Neural progenitor cell (in vitro differentiated cells): ENCODE measurements around the gene CBR1. TPM values are rescaled to one million over a fixed set of nuclear protein-coding genes. Genes with fewer than 3 reads are reported as not detected.

Experiments
- DNase-seq: peaks from one replicate; pipeline ENCODE4 v3.0.0-alpha.2; 2016; ENCODE audit warnings: low spot score
- H2AFZ ChIP-seq: fragments of 200-600 bp; sonication (generic); replicated peaks from 2 replicates; pipeline ENCODE4 v1.6.1; 2016; ENCODE audit warnings: antibody characterized with exemption
- H3F3A ChIP-seq: fragments of 200-600 bp; sonication (generic); 2 replicates; pipeline ENCODE4 v1.6.1; 2016; ENCODE audit warnings: antibody characterized with exemption, low read depth
- H3K27ac ChIP-seq: fragments of 200-600 bp; sonication (generic); 2 replicates; pipeline ENCODE4 v1.5.1; 2016; ENCODE audit warnings: mild to moderate bottlenecking
- H3K27me3 ChIP-seq: fragments of 200-600 bp; sonication (generic); 2 replicates; pipeline ENCODE4 v1.6.1; 2016; ENCODE audit warnings: mild to moderate bottlenecking, moderate library complexity
- H3K36me3 ChIP-seq: fragments of 200-600 bp; sonication (generic); 2 replicates; pipeline ENCODE4 v1.5.1; 2016
- H3K4me1 ChIP-seq: fragments of 200-600 bp; sonication (generic); 2 replicates; pipeline ENCODE4 v1.6.1; 2016; ENCODE audit warnings: mixed run types
- H3K4me2 ChIP-seq: fragments of 200-600 bp; sonication (generic); 2 replicates; pipeline ENCODE4 v1.6.1; 2016
- H3K4me3 ChIP-seq: fragments of 200-600 bp; sonication (generic); 2 replicates; pipeline ENCODE4 v1.5.1; 2016
- H3K79me2 ChIP-seq: fragments of 200-600 bp; sonication (generic); 2 replicates; pipeline ENCODE4 v1.6.1; 2016; ENCODE audit warnings: low read depth
- H3K9ac ChIP-seq: fragments of 200-600 bp; sonication (generic); 2 replicates; pipeline ENCODE4 v1.6.1; 2016
- H3K9me3 ChIP-seq: fragments of 200-600 bp; sonication (generic); 2 replicates; pipeline ENCODE4 v1.5.1; 2016; ENCODE audit warnings: low read depth
- H4K20me1 ChIP-seq: fragments of 200-600 bp; sonication (generic); 2 replicates; pipeline ENCODE4 v1.6.1; 2016; ENCODE audit warnings: low read depth
- H3K27ac Mint-ChIP-seq: 3 replicates; pipeline ENCODE4 v1.8.0; 2021; ENCODE audit warnings: mixed read lengths
- H3K27me3 Mint-ChIP-seq: 2 replicates; pipeline ENCODE4 v1.8.0; 2022; ENCODE audit warnings: low read depth, mild to moderate bottlenecking, inconsistent platforms, moderate library complexity, mixed read lengths; ENCODE audit not compliant: insufficient read depth
- H3K36me3 Mint-ChIP-seq: 3 replicates; pipeline ENCODE4 v1.8.0; 2021; ENCODE audit warnings: mixed read lengths
- H3K4me1 Mint-ChIP-seq: 3 replicates; pipeline ENCODE4 v1.8.0; 2021; ENCODE audit warnings: mixed read lengths
- H3K4me3 Mint-ChIP-seq: 3 replicates; pipeline ENCODE4 v1.8.0; 2021; ENCODE audit warnings: mild to moderate bottlenecking, moderate library complexity, mixed read lengths
- H3K9me3 Mint-ChIP-seq: 3 replicates; pipeline ENCODE4 v1.8.0; 2020; ENCODE audit warnings: mixed read lengths
- CTCF ChIP-seq: fragments of 200-600 bp; sonication (generic); IDR thresholded peaks from 2 replicates; pipeline ENCODE4 v1.5.1; 2017; ENCODE audit warnings: antibody characterized with exemption, mild to moderate bottlenecking
- EZH2 ChIP-seq: fragments of 200-600 bp; sonication (generic); IDR thresholded peaks from 2 replicates; pipeline ENCODE4 v1.6.1; 2017; ENCODE audit warnings: antibody characterized with exemption, mild to moderate bottlenecking, moderate library complexity
- EZH2phosphoT487 ChIP-seq: fragments of 200-600 bp; sonication (generic); IDR thresholded peaks from 2 replicates; pipeline ENCODE4 v1.6.1; 2017; ENCODE audit warnings: antibody characterized with exemption
- total RNA-seq: library from RNA; depleted of rRNA; stranded (reverse); fragments of >200 nt; gene quantifications from 2 replicates; pipeline ENCODE4 v1.2.3, GENCODE V29; 2015; ENCODE audit warnings: low replicate concordance

CBR1 gene
- total RNA-seq, 1 donor from 2014 or later, result 24.9 TPM

GRCh38 chr21:36028127-36029069 lies 41.4 kb upstream of the CBR1 start:
- no peak overlapping the region for H3K4me2 ChIP-seq
- H3K79me2 ChIP-seq, result no peaks in the 10 kb centered on the region
- H3K36me3 ChIP-seq, result no peaks in the 10 kb centered on the region
- Mint-ChIP-seq H3K4me1 (peaks cover 4% of the 10 kb centered on the region), H3K27ac (no peak overlapping the region), H3K36me3 (peaks cover 2% of the 10 kb centered on the region), H3K27me3 (no peaks in the 10 kb centered on the region), H3K4me3 (no peak overlapping the region), H3K9me3 (no peaks in the 10 kb centered on the region)
- H3K27me3 ChIP-seq, result no peaks in the 10 kb centered on the region
- peak overlapping the region; percentile 94 for H2AFZ ChIP-seq
- no peak overlapping the region for H3K9ac ChIP-seq
- H4K20me1 ChIP-seq, result no peaks in the 10 kb centered on the region
- H3K4me1 ChIP-seq, result no peaks in the 10 kb centered on the region
- no peak overlapping the region for H3K4me3 ChIP-seq
- DNase-seq, result peak; percentile 79
- H3F3A ChIP-seq, result no peaks in the 10 kb centered on the region
- H3K9me3 ChIP-seq, result no peaks in the 10 kb centered on the region
- no peak overlapping the region for H3K27ac ChIP-seq
- TF ChIP-seq CTCF (peak; percentile 94), EZH2 (no peak), EZH2phosphoT487 (no peak)

DNA sequence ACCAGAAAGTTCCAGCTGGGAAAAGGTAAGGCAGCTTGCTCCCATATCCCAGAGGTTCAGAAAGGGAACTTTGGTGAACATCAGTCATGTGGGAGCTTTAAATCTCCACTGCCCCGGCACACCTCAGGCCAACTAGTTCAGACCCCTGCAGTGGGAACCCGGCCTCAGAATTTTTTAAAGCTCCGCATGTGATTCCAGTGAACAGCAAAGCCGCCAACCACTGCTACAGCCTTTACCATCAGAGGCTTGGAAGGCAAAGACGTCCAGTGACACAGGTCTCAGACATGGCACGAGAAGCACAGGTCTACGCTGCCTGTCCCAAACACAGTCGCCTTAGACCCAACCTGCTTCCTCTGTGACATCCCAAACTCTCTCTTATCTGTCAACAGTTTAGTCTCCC lies 40.5 kb upstream of the CBR1 start:
- Histone ChIP-seq H3K27me3 (no peaks in the 10 kb centered on the region), H3K4me1 (no peaks in the 10 kb centered on the region), H3K9me3 (no peaks in the 10 kb centered on the region), H3F3A (no peaks in the 10 kb centered on the region), H4K20me1 (no peaks in the 10 kb centered on the region), H3K4me3 (no peak overlapping the region), H3K27ac (no peak overlapping the region), H3K4me2 (no peak overlapping the region), H3K36me3 (no peaks in the 10 kb centered on the region), H2AFZ (no peak overlapping the region), H3K79me2 (no peaks in the 10 kb centered on the region), H3K9ac (no peak overlapping the region)
- no peak overlapping the region for H3K27ac Mint-ChIP-seq
- H3K36me3 Mint-ChIP-seq, result peaks cover 2% of the 10 kb centered on the region
- no peak for DNase-seq
- no peak overlapping the region for H3K4me3 Mint-ChIP-seq
- no peak for TF ChIP-seq EZH2
- no peaks in the 10 kb centered on the region for H3K27me3 Mint-ChIP-seq
- no peaks in the 10 kb centered on the region for H3K9me3 Mint-ChIP-seq
- H3K4me1 Mint-ChIP-seq, result peaks cover 4% of the 10 kb centered on the region

GRCh38 chr21:36030581-36031189 lies 39.1 kb upstream of the CBR1 start:
- Mint-ChIP-seq H3K4me3 (no peak overlapping the region), H3K36me3 (peaks cover 11% of the 10 kb centered on the region), H3K27ac (no peak overlapping the region), H3K27me3 (peaks cover 2% of the 10 kb centered on the region), H3K4me1 (peaks cover 4% of the 10 kb centered on the region), H3K9me3 (no peaks in the 10 kb centered on the region)
- Histone ChIP-seq H2AFZ (no peak overlapping the region), H3K9me3 (no peaks in the 10 kb centered on the region), H4K20me1 (no peaks in the 10 kb centered on the region), H3F3A (no peaks in the 10 kb centered on the region), H3K27me3 (no peaks in the 10 kb centered on the region), H3K9ac (no peak overlapping the region), H3K79me2 (no peaks in the 10 kb centered on the region), H3K27ac (no peak overlapping the region), H3K4me2 (no peak overlapping the region), H3K36me3 (no peaks in the 10 kb centered on the region), H3K4me3 (no peak overlapping the region), H3K4me1 (no peaks in the 10 kb centered on the region)
- no peak for TF ChIP-seq CTCF
- TF ChIP-seq EZH2phosphoT487, result no peak
- TF ChIP-seq EZH2, result no peak
- DNase-seq, result no peak
